HEK293 (cell line): ENCODE measurements around the gene UBQLN1.

Source experiments
- CTCF ChIA-PET: fragments of 350-600 bp; formaldehyde crosslinking; extraction: SDS; loops from one replicate; lab custom pipeline; 2021; ENCODE audit warnings: antibody characterized with exemption; lab: Yijun Ruan, JAX
- POLR2A ChIA-PET: fragments of 300-600 bp; formaldehyde crosslinking; extraction: SDS; loops from one replicate; lab custom pipeline; 2020; ENCODE audit warnings: antibody characterized with exemption, inconsistent platforms; lab: Yijun Ruan, JAX
- H3K27ac ChIP-seq: fragments of 200-500 bp; sonication (Bioruptor generic); 2 replicates; pipeline ENCODE4 v1.5.1; 2014; ENCODE audit warnings: low read depth, low read length, control low read depth, inconsistent platforms; ENCODE audit errors: extremely low read depth
- H3K36me3 ChIP-seq, 2 experiments: fragments of 200-500 bp in 1 of 2; sonication (Bioruptor generic) in 1 of 2; 1 replicate in 1 of 2; 2 replicates in 1 of 2; pipeline ENCODE4 v1.5.1; 2014 to 2017; ENCODE audit warnings: inconsistent platforms in 2 of 2, low read length in 2 of 2; ENCODE audit not compliant: control insufficient read depth in 2 of 2, insufficient read depth in 1 of 2
- H3K4me1 ChIP-seq: fragments of 200-500 bp; sonication (Bioruptor generic); 2 replicates; pipeline ENCODE4 v1.5.1; 2014; ENCODE audit warnings: mild to moderate bottlenecking, low read length, inconsistent platforms; ENCODE audit not compliant: control insufficient read depth, insufficient read depth
- H3K4me3 ChIP-seq: 2 replicates; pipeline ENCODE4 v1.5.1; 2011; ENCODE audit warnings: low read depth, mild to moderate bottlenecking, control low read depth, low read length, moderate library complexity
- H3K9me3 ChIP-seq: fragments of 200-500 bp; sonication (Bioruptor generic); 2 replicates; pipeline ENCODE4 v1.5.1; 2014; ENCODE audit warnings: low read depth, low read length, inconsistent platforms; ENCODE audit not compliant: control insufficient read depth, insufficient read depth
- BCL6B ChIP-seq: fragments of 450-650 bp; formaldehyde crosslinking; IDR thresholded peaks from 2 replicates; pipeline ENCODE4 v1.5.1; 2017; ENCODE audit warnings: missing biosample characterization, missing genetic modification characterization
- HOXA7 ChIP-seq: sonication (generic); formaldehyde crosslinking; IDR thresholded peaks from 2 replicates; pipeline ENCODE4 v1.8.1; 2022; ENCODE audit warnings: missing genetic modification reagents, borderline replicate concordance
- INSM2 ChIP-seq: fragments of 450-650 bp; formaldehyde crosslinking; IDR thresholded peaks from 2 replicates; pipeline ENCODE4 v1.5.1; 2016; ENCODE audit warnings: missing biosample characterization, missing genetic modification characterization
- KLF16 ChIP-seq: fragments of 450-650 bp; formaldehyde crosslinking; IDR thresholded peaks from 2 replicates; pipeline ENCODE4 v1.5.1; 2017; ENCODE audit warnings: missing biosample characterization, missing genetic modification characterization
- MZF1 ChIP-seq: fragments of 450-650 bp; formaldehyde crosslinking; IDR thresholded peaks from 2 replicates; pipeline ENCODE4 v1.5.1; 2017; ENCODE audit warnings: missing biosample characterization, missing genetic modification characterization, borderline replicate concordance
- REPIN1 ChIP-seq: fragments of 450-650 bp; formaldehyde crosslinking; IDR thresholded peaks from 2 replicates; pipeline ENCODE4 v1.5.1; 2017; ENCODE audit warnings: missing biosample characterization, missing genetic modification characterization, low read depth
- TSHZ1 ChIP-seq: fragments of 450-650 bp; formaldehyde crosslinking; IDR thresholded peaks from 2 replicates; pipeline ENCODE4 v1.5.1; 2016; ENCODE audit warnings: missing biosample characterization, missing genetic modification characterization, borderline replicate concordance
- ZBTB10 ChIP-seq: fragments of 450-650 bp; formaldehyde crosslinking; IDR thresholded peaks from 2 replicates; pipeline ENCODE4 v1.5.1; 2016; ENCODE audit warnings: missing biosample characterization, missing genetic modification characterization
- ZBTB7A ChIP-seq: fragments of 450-650 bp; formaldehyde crosslinking; IDR thresholded peaks from 2 replicates; pipeline ENCODE4 v1.5.1; 2016; ENCODE audit warnings: low read depth, missing biosample characterization, missing genetic modification characterization
- ZNF112 ChIP-seq: fragments of 450-650 bp; formaldehyde crosslinking; IDR thresholded peaks from 2 replicates; pipeline ENCODE4 v1.5.0; 2017; ENCODE audit warnings: missing biosample characterization, missing genetic modification characterization
- ZNF138 ChIP-seq: fragments of 450-650 bp; formaldehyde crosslinking; IDR thresholded peaks from 2 replicates; pipeline ENCODE4 v1.5.1; 2016; ENCODE audit warnings: missing biosample characterization, missing genetic modification characterization, borderline replicate concordance
- ZNF211 ChIP-seq: fragments of 450-650 bp; formaldehyde crosslinking; IDR thresholded peaks from 2 replicates; pipeline ENCODE4 v1.5.1; 2016; ENCODE audit warnings: low read depth, missing biosample characterization, missing genetic modification characterization
- ZNF23 ChIP-seq: fragments of 450-650 bp; formaldehyde crosslinking; IDR thresholded peaks from 2 replicates; pipeline ENCODE4 v1.5.1; 2016; ENCODE audit warnings: missing biosample characterization, missing genetic modification characterization, borderline replicate concordance
- ZNF26 ChIP-seq: fragments of 450-650 bp; formaldehyde crosslinking; IDR thresholded peaks from 2 replicates; pipeline ENCODE4 v1.5.1; 2016; ENCODE audit warnings: missing biosample characterization, missing genetic modification characterization
- ZNF292 ChIP-seq: fragments of 450-650 bp; formaldehyde crosslinking; IDR thresholded peaks from 2 replicates; pipeline ENCODE4 v1.5.1; 2016; ENCODE audit warnings: low read depth, missing biosample characterization, missing genetic modification characterization, borderline replicate concordance
- ZNF311 ChIP-seq: fragments of 450-650 bp; formaldehyde crosslinking; IDR thresholded peaks from 2 replicates; pipeline ENCODE4 v1.5.1; 2017; ENCODE audit warnings: missing biosample characterization, missing genetic modification characterization, borderline replicate concordance
- ZNF514 ChIP-seq: fragments of 450-650 bp; formaldehyde crosslinking; IDR thresholded peaks from 2 replicates; pipeline ENCODE4 v1.5.1; 2016; ENCODE audit warnings: missing biosample characterization, missing genetic modification characterization
- ZNF626 ChIP-seq: fragments of 450-650 bp; sonication (Bioruptor Pico); formaldehyde crosslinking; IDR thresholded peaks from 2 replicates; pipeline ENCODE4 v1.5.1; 2018; ENCODE audit warnings: missing biosample characterization, missing genetic modification characterization, inconsistent platforms
- ZNF629 ChIP-seq: fragments of 450-650 bp; formaldehyde crosslinking; IDR thresholded peaks from 2 replicates; pipeline ENCODE4 v1.5.1; 2017; ENCODE audit warnings: missing biosample characterization, missing genetic modification characterization
- ZNF791 ChIP-seq: fragments of 450-650 bp; formaldehyde crosslinking; IDR thresholded peaks from 2 replicates; pipeline ENCODE4 v1.5.1; 2016; ENCODE audit warnings: missing biosample characterization, missing genetic modification characterization

UBQLN1 gene

GRCh38 chr9:83749706-83750105, 41.9 kb upstream of the UBQLN1 start:
- H3K27ac ChIP-seq: no peak overlapping the region
- no peaks in the 10 kb centered on the region for H3K4me1 ChIP-seq
- CTCF ChIA-PET: interaction anchor here (1.0 kb wide), 1 partner anchor 9 kb away, joined by 3 read pairs; no protein-coding TSS in a partner anchor
- H3K9me3 ChIP-seq: no peaks in the 10 kb centered on the region
- no peak overlapping the region for H3K4me3 ChIP-seq
- no peak for TF ChIP-seq ZNF514
- no peak for TF ChIP-seq MZF1 (tag by site-specific recombination)
- TF ChIP-seq ZNF292 (tag by site-specific recombination): no peak
- TF ChIP-seq ZNF311 (tag by site-specific recombination): no peak
- TF ChIP-seq ZNF626 (tag by site-specific recombination): no peak
- no peak for TF ChIP-seq ZNF112 (tag by site-specific recombination)
- TF ChIP-seq HOXA7 (CRISPR knock-in tag): no peak
- no peak for TF ChIP-seq INSM2 (tag by site-specific recombination)
- no peak for TF ChIP-seq ZBTB10 (tag by site-specific recombination)
- TF ChIP-seq BCL6B (tag by site-specific recombination): no peak
- no peak for TF ChIP-seq ZNF26 (tag by site-specific recombination)
- TF ChIP-seq TSHZ1 (tag by site-specific recombination): no peak
- TF ChIP-seq ZBTB7A (tag by site-specific recombination): no peak
- TF ChIP-seq ZNF23: no peak
- TF ChIP-seq REPIN1 (tag by site-specific recombination): no peak
- TF ChIP-seq KLF16 (tag by site-specific recombination): no peak
- TF ChIP-seq ZNF629 (tag by site-specific recombination): no peak
- no peak for TF ChIP-seq ZNF791
- no peak for TF ChIP-seq ZNF138 (tag by site-specific recombination)
- no peak for TF ChIP-seq ZNF211 (tag by site-specific recombination)
- POLR2A ChIA-PET: no interaction called here
- H3K36me3 ChIP-seq: peaks cover 0 to 18% of the 10 kb centered on the region in 2 experiments; a peak in 2 of 3 replicates
